Choroid plexus epithelial cell (primary cell): ENCODE results near the gene C4orf50.

Source experiments
- DNase-seq: peaks from one replicate; pipeline ENCODE4 v3.0.0-alpha.2; 2010; ENCODE audit warnings: low read depth
- H3K4me3 ChIP-seq: 2 replicates; pipeline ENCODE4 v1.5.1; 2011; ENCODE audit warnings: low read depth, mild to moderate bottlenecking, control low read depth, low read length, moderate library complexity
- TF ChIP-seq, protein P1 (sequence below): conservative IDR thresholded peaks from 2 replicates; pipeline ENCODE4 v1.5.1; 2011; ENCODE audit warnings: low read depth, mild to moderate bottlenecking, control low read depth, inconsistent platforms, low read length, moderate library complexity

The C4orf50 gene

DNA sequence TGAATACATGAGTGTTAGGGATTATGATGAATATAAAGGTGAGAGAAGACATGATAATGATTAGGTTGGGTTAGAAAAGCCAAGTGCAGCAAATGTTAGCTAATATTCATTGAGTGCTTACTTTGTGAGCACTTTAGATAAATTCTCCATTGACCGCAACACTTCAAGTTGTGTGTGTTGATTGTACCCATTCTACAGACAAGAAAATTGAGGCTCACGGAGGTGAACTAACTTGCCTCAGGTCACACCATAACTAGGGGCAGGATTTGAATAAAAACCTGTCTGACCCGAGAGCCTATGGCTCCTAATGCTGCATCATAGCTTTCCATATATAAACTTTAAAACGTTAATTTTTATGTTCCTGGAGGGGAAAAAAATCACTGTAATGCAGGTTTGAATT lies 15.2 kb upstream of the C4orf50 start:
- H3K4me3 ChIP-seq, result no peak overlapping the region
- TF ChIP-seq, protein P1, sequence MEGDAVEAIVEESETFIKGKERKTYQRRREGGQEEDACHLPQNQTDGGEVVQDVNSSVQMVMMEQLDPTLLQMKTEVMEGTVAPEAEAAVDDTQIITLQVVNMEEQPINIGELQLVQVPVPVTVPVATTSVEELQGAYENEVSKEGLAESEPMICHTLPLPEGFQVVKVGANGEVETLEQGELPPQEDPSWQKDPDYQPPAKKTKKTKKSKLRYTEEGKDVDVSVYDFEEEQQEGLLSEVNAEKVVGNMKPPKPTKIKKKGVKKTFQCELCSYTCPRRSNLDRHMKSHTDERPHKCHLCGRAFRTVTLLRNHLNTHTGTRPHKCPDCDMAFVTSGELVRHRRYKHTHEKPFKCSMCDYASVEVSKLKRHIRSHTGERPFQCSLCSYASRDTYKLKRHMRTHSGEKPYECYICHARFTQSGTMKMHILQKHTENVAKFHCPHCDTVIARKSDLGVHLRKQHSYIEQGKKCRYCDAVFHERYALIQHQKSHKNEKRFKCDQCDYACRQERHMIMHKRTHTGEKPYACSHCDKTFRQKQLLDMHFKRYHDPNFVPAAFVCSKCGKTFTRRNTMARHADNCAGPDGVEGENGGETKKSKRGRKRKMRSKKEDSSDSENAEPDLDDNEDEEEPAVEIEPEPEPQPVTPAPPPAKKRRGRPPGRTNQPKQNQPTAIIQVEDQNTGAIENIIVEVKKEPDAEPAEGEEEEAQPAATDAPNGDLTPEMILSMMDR, result no peak
- no peak for DNase-seq

DNA sequence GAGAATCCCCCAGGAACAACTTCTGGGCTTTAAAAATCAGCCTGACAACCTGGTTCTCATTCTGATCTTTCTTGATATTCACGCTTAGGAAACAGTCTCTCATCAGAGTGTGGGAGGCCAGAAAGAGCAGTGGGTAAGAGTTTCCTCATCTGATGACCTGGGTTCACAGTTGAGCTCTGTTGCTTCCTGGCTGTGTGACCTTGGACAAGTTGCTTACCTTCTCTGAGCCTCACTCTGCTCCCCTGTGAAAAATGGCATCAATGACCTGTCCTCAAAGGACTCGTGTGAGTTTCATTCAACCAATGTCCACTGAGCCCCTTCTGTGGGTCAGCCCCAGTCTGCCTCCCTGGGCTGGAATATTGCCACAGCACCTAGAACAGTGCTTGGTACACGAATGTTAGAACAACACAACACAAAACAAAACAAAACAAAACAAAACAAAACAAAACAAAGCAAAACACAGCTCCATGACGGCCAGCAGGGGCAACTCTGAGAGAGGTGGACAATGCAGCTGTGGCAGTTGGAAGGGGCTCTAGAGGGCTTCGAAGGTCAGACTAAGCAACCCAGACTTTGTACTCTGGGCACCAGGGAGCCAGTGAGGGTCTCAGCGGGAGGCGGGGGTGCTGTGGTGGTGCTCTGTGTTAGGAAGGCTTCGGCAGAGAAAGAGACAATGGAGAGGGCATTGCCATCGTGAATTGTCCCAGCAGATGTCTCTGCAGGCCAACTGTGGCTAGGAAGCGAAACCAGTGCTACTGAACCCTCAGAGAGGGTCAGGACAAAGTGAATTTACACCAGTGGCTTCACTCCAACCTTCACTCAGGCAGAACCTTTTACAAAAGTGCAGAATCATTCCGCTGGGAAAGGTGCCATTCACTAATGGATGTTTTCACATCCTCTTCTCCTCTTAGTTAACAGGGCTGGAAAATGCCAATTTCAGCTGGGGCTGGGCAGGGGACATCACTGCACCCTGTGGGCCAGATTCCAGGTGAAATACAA lies 14.3 kb upstream of the C4orf50 start:
- DNase-seq, result no peak
- TF ChIP-seq, protein P1, result no peak
- no peak overlapping the region for H3K4me3 ChIP-seq

DNA sequence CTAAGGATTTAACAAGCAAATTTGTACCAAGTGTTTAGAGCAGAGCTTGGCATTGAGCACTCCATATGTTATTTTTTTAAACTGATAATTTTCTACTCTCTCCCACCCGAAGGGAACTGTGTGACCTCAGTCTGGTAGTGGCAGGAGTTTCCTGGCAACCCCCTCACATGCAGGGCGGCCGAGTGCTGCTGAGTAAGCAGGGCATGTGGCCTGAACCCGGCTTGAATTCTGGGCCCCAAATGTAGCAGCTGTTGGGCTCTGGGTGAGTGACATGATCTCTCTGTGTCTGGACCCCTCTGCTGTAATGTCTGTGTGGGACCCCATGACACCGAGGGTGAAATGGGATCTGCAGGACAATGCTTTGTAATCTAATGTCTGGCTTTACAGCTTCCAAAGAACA lies 13.6 kb upstream of the C4orf50 start:
- no peak for DNase-seq
- TF ChIP-seq, protein P1, result no peak

DNA sequence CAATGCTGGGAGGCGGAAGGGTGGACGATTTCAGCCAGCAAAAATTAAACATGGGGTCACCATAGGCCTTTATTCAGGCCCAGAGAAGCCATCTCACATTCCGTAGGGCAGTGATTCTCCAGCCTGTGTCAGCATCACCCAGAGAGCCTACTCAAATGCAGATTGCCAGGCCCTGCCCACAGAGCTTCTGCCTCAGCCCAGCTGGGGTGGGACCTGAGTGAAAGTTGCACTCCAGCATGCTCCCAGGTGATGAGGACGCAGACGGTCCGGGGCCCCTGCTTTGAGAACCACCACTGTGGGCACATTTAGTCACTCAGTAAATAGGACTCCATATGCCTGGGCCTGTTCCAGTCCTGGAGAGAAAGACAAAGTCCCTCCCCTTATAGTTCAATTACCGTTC lies 12.4 kb upstream of the C4orf50 start:
- no peak for DNase-seq
- no peak overlapping the region for H3K4me3 ChIP-seq
- TF ChIP-seq, protein P1, result no peak

More for the DNA sequence above, 13.6 kb upstream of the C4orf50 start:
- H3K4me3 ChIP-seq, result no peak overlapping the region

DNA sequence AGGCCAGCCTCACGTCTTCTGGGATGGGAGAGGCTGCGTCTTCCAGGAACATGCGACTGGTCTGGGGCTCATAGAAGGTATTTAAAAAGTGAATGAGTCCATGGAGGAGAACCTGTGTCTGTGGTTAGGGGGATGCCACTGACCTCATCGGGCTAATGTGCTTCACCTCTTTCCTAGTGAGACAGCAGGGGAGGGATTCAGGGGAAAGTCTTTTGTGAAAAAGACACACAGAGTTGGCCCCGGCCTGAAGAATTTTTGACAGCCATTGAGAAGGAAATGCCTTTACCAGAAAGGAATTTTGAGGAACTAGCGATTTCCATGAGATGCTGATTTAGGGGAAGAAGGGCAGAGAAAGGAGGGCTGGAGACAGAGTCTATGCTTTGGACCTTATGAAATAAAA lies 11.0 kb upstream of the C4orf50 start:
- TF ChIP-seq, protein P1, result no peak
- H3K4me3 ChIP-seq, result no peak overlapping the region
- no peak for DNase-seq

DNA sequence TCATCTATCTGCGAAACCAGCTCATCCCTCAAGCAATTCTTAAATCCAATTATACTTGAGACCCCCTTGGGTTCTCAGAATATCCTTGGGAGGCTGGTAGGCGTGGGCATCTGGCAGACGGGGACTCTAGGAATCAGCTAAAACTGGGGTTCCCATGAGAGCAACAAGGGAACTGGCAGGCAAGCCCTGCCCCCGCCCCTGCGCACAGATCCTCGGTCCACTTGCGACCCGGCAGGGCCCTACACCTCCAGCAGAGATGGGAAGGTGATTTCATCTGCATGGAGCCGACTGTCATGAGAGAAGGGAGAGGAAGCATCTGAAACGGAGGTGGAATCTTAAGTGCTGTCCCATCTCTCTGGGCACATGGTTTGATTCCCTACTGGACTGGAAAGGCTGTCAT lies 9.9 kb upstream of the C4orf50 start:
- TF ChIP-seq, protein P1, result no peak
- no peak for DNase-seq
- no peak overlapping the region for H3K4me3 ChIP-seq

DNA sequence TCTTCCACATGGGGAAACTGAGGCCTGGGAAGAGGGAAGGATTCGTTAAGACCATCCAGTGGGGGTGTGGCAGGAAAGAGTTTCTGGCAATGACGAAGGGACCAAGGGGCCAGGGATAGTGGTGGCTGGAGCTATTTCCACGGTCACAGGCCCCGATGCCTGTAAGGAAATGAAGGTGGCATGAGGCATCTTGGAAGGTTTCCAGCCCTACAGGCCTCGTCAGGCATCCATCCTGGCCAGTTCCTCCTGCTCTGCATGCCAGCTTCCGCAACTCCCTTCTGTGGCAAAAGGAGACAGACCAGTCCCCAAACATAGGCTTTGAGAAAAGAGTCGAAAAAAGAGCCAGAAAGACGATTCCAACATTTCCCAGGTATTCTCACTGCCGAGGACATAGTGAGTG lies 9.2 kb upstream of the C4orf50 start:
- no peak overlapping the region for H3K4me3 ChIP-seq
- TF ChIP-seq, protein P1, result no peak
- no peak for DNase-seq
